ENCODE data around the gene SNTG2. TPM values are rescaled to one million over a fixed set of nuclear protein-coding genes. Genes with fewer than 3 reads are reported as not detected.

The SNTG2 gene
- total and polyA plus RNA-seq, 2 donors (not counting 1 experiment from before 2014, with no cell fraction given) = 0.06 TPM; not detected in 1

GRCh38 chr2:943821-944220 lies 6.8 kb upstream of the SNTG2 start:
- H4K20me1 ChIP-seq (ENCODE audit: control insufficient read depth, extremely low read depth, insufficient read depth, low read length) = no peaks in the 10 kb centered on the region
- H3K9ac ChIP-seq (ENCODE audit: insufficient read depth, low read length) = no peak overlapping the region
- H3K4me1 ChIP-seq (ENCODE audit: control insufficient read depth, extremely low read depth, insufficient read depth, low read length) = no peaks in the 10 kb centered on the region
- no peak for TF ChIP-seq EZH2 (IDR thresholded peaks at IDR 0.05; ENCODE audit: low read length, missing control alignments)
- no peak for TF ChIP-seq CTCF (conservative IDR thresholded peaks at IDR 0.05 in 1 of 2, IDR thresholded peaks at IDR 0.05 in 1 of 2; ENCODE audit: low read depth in 1 of 2, low read length in 2 of 2)
- DNase-seq (ENCODE audit: low read depth in 2 of 2) = no peak
- no peak overlapping the region for H3K4me3 ChIP-seq (replicated peaks in 1 of 4; ENCODE audit: control extremely low read depth in 1 of 4, insufficient read depth in 1 of 4, low read depth in 3 of 4, low read length in 4 of 4)
- no peaks in the 10 kb centered on the region for H3K79me2 ChIP-seq (ENCODE audit: control insufficient read depth, insufficient read depth, low read length)
- H3K36me3 ChIP-seq (ENCODE audit: control insufficient read depth, insufficient read depth, low read length) = no peaks in the 10 kb centered on the region
- H3K27me3 ChIP-seq (ENCODE audit: control insufficient read depth, insufficient read depth, low read length) = no peaks in the 10 kb centered on the region
- no peak overlapping the region for H3K4me2 ChIP-seq (ENCODE audit: extremely low read depth, insufficient read depth, low read length)
- H3K9me3 ChIP-seq (ENCODE audit: control insufficient read depth, insufficient read depth, low read depth, low read length) = no peaks in the 10 kb centered on the region
- no peak overlapping the region for H3K27ac ChIP-seq (ENCODE audit: insufficient read depth, low read length)
- no peak overlapping the region for H2AFZ ChIP-seq (ENCODE audit: low read length)

- H3K4me2 ChIP-seq (ENCODE audit: extremely low read depth, insufficient read depth, low read length) = no peak overlapping the region
- no peak for DNase-seq (ENCODE audit: low read depth in 2 of 2)
- H3K4me3 ChIP-seq (replicated peaks in 1 of 4; ENCODE audit: control extremely low read depth in 1 of 4, insufficient read depth in 1 of 4, low read depth in 3 of 4, low read length in 4 of 4) = no peak overlapping the region
- no peaks in the 10 kb centered on the region for H3K4me1 ChIP-seq (ENCODE audit: control insufficient read depth, extremely low read depth, insufficient read depth, low read length)
- no peaks in the 10 kb centered on the region for H3K27me3 ChIP-seq (ENCODE audit: control insufficient read depth, insufficient read depth, low read length)
- H3K79me2 ChIP-seq (ENCODE audit: control insufficient read depth, insufficient read depth, low read length) = no peaks in the 10 kb centered on the region
- TF ChIP-seq EZH2 (IDR thresholded peaks at IDR 0.05; ENCODE audit: low read length, missing control alignments) (no peak), CTCF (conservative IDR thresholded peaks at IDR 0.05 in 1 of 2, IDR thresholded peaks at IDR 0.05 in 1 of 2; ENCODE audit: low read depth in 1 of 2, low read length in 2 of 2) (no peak)
- H2AFZ ChIP-seq (ENCODE audit: low read length) = no peak overlapping the region
- H3K9ac ChIP-seq (ENCODE audit: insufficient read depth, low read length) = no peak overlapping the region
- no peaks in the 10 kb centered on the region for H3K36me3 ChIP-seq (ENCODE audit: control insufficient read depth, insufficient read depth, low read length)
- no peaks in the 10 kb centered on the region for H3K9me3 ChIP-seq (ENCODE audit: control insufficient read depth, insufficient read depth, low read depth, low read length)
- H3K27ac ChIP-seq (ENCODE audit: insufficient read depth, low read length) = no peak overlapping the region
- no peaks in the 10 kb centered on the region for H4K20me1 ChIP-seq (ENCODE audit: control insufficient read depth, extremely low read depth, insufficient read depth, low read length)
Measured at GRCh38 chr2:944693-945092, 6.0 kb upstream of the SNTG2 start.

- no peaks in the 10 kb centered on the region for H4K20me1 ChIP-seq (ENCODE audit: control insufficient read depth, extremely low read depth, insufficient read depth, low read length)
- no peak overlapping the region for H3K27ac ChIP-seq (ENCODE audit: insufficient read depth, low read length)
- H3K4me1 ChIP-seq (ENCODE audit: control insufficient read depth, extremely low read depth, insufficient read depth, low read length) = no peaks in the 10 kb centered on the region
- TF ChIP-seq EZH2 (IDR thresholded peaks at IDR 0.05; ENCODE audit: low read length, missing control alignments) (no peak), CTCF (conservative IDR thresholded peaks at IDR 0.05 in 1 of 2, IDR thresholded peaks at IDR 0.05 in 1 of 2; ENCODE audit: low read depth in 1 of 2, low read length in 2 of 2) (no peak)
- no peak overlapping the region for H2AFZ ChIP-seq (ENCODE audit: low read length)
- no peaks in the 10 kb centered on the region for H3K36me3 ChIP-seq (ENCODE audit: control insufficient read depth, insufficient read depth, low read length)
- no peaks in the 10 kb centered on the region for H3K79me2 ChIP-seq (ENCODE audit: control insufficient read depth, insufficient read depth, low read length)
- no peak overlapping the region for H3K4me3 ChIP-seq (replicated peaks in 1 of 4; ENCODE audit: control extremely low read depth in 1 of 4, insufficient read depth in 1 of 4, low read depth in 3 of 4, low read length in 4 of 4)
- DNase-seq (ENCODE audit: low read depth in 2 of 2) = no peak
- H3K9me3 ChIP-seq (ENCODE audit: control insufficient read depth, insufficient read depth, low read depth, low read length) = no peaks in the 10 kb centered on the region
- no peak overlapping the region for H3K9ac ChIP-seq (ENCODE audit: insufficient read depth, low read length)
- no peaks in the 10 kb centered on the region for H3K27me3 ChIP-seq (ENCODE audit: control insufficient read depth, insufficient read depth, low read length)
- H3K4me2 ChIP-seq (ENCODE audit: extremely low read depth, insufficient read depth, low read length) = no peak overlapping the region
Measured at GRCh38 chr2:945104-945503, 5.5 kb upstream of the SNTG2 start.
